ENCODE results near the gene NIBAN1.

- TF ChIP-seq CTCF (IDR thresholded peaks at IDR 0.05; ENCODE audit: low read depth, low read length) (no peak), EZH2phosphoT487 (IDR thresholded peaks at IDR 0.05; ENCODE audit: low read depth) (no peak)
These were observed 42.6 kb upstream of the NIBAN1 start for GRCh38 chr1:185016880-185017279.

Data from OCI-LY3 (cell line).